Calu3 (cell line): ENCODE data around the gene PRR9. TPM values are rescaled to one million over a fixed set of nuclear protein-coding genes. Genes with fewer than 3 reads are reported as not detected.
"Not testable (repeated sequence)": the region's sequence is repeated elsewhere in the genome, so short reads cannot be mapped to it uniquely, and the experiment has no call there.

Experiments used
- BruUV-seq: library from RNA; stranded (reverse); fragments of 400-500 nt; replicated peaks from 2 replicates; lab custom pipeline; 2021; lab: Mats Ljungman, UMichigan
- CTCF ChIA-PET: fragments of 300-600 bp; sonication (Branson Sonifier 250); formaldehyde crosslinking; loops from one replicate; lab custom pipeline; 2022; ENCODE audit warnings: antibody characterized with exemption; lab: Charles Lee
- DNase-seq: peaks from one replicate; pipeline ENCODE4 v3.0.0; 2022
- H3K27ac Mint-ChIP-seq: one replicate; pipeline ENCODE4 v1.8.0; 2022; ENCODE audit warnings: mixed read lengths; ENCODE audit not compliant: unreplicated experiment
- H3K27me3 Mint-ChIP-seq: one replicate; pipeline ENCODE4 v1.8.0; 2022; ENCODE audit warnings: mixed read lengths; ENCODE audit not compliant: unreplicated experiment
- H3K36me3 Mint-ChIP-seq: one replicate; pipeline ENCODE4 v1.8.0; 2022; ENCODE audit warnings: mild to moderate bottlenecking, moderate library complexity, mixed read lengths; ENCODE audit not compliant: insufficient read depth, unreplicated experiment
- H3K4me1 Mint-ChIP-seq: one replicate; pipeline ENCODE4 v1.8.0; 2022; ENCODE audit warnings: mild to moderate bottlenecking, low read depth, mixed read lengths; ENCODE audit not compliant: unreplicated experiment
- H3K4me3 Mint-ChIP-seq: one replicate; pipeline ENCODE4 v1.8.0; 2022; ENCODE audit warnings: mild to moderate bottlenecking, low read depth, moderate library complexity, mixed read lengths; ENCODE audit not compliant: unreplicated experiment
- H3K9me3 Mint-ChIP-seq: one replicate; pipeline ENCODE4 v1.8.0; 2022; ENCODE audit warnings: low read depth, mixed read lengths; ENCODE audit not compliant: unreplicated experiment
- CTCF ChIP-seq: fragments of 200-600 bp; IDR thresholded peaks from one replicate; pipeline ENCODE4 v1.8.0; 2022; ENCODE audit warnings: antibody characterized with exemption; ENCODE audit not compliant: unreplicated experiment
- intact Hi-C: fragments of 100-400 bp; cut with micrococcal nuclease; formaldehyde crosslinking; loops from one replicate; pipeline ENCODE4 v1.10.0; 2022; ENCODE audit not compliant: unreplicated experiment
- total RNA-seq: library from RNA; stranded (reverse); gene quantifications from 2 replicates; pipeline ENCODE4 v1.2.3, GENCODE V29; 2022

PRR9 gene
- total RNA-seq, 1 experiment from 2014 or later, result not detected

GRCh38 chr1:153228491-153228890 lies 11.1 kb downstream of the PRR9 start:
- peaks cover 11% of the 10 kb centered on the region for H3K27me3 Mint-ChIP-seq
- H3K27ac Mint-ChIP-seq, result no peak overlapping the region
- intact Hi-C loops, result loop anchor here (5.0 to 10.0 kb wide), 3 partner anchors 49 to 576 kb away; no protein-coding TSS in a partner anchor
- no peaks in the 10 kb centered on the region for H3K36me3 Mint-ChIP-seq
- CTCF ChIA-PET, result interaction anchor here (0.9 kb wide), 1 partner anchor 11 kb away, joined by 3 read pairs; no protein-coding TSS in a partner anchor
- BruUV-seq, result no TSS peak
- no peak for TF ChIP-seq CTCF
- H3K9me3 Mint-ChIP-seq, result peaks cover 3% of the 10 kb centered on the region
- peaks cover 9% of the 10 kb centered on the region for H3K4me1 Mint-ChIP-seq
- no peak overlapping the region for H3K4me3 Mint-ChIP-seq
- DNase-seq, result no peak

GRCh38 chr1:153229076-153229829 lies 11.9 kb downstream of the PRR9 start:
- DNase-seq, result peak; percentile 56
- H3K27me3 Mint-ChIP-seq, H3K4me1 Mint-ChIP-seq, H3K36me3 Mint-ChIP-seq, H3K27ac Mint-ChIP-seq, H3K4me3 Mint-ChIP-seq, H3K9me3 Mint-ChIP-seq, BruUV-seq: not testable (repeated sequence)
- CTCF ChIA-PET, result interaction anchor here (0.9 kb wide), 1 partner anchor 10 kb away, joined by 3 read pairs; no protein-coding TSS in a partner anchor
- intact Hi-C loops, result loop anchor here (5.0 to 10.0 kb wide), 3 partner anchors 48 to 577 kb away; no protein-coding TSS in a partner anchor
- peak; percentile 43 for TF ChIP-seq CTCF

GRCh38 chr1:153231363-153231762 lies 14.0 kb downstream of the PRR9 start:
- DNase-seq, result no peak

GRCh38 chr1:153231785-153232184 lies 14.4 kb downstream of the PRR9 start:
- CTCF ChIA-PET, result no interaction called here
- intact Hi-C loops, result no loop called here
- TF ChIP-seq CTCF, result no peak
- Mint-ChIP-seq H3K4me1 (peaks cover 7% of the 10 kb centered on the region), H3K27ac (no peak overlapping the region), H3K9me3 (peaks cover 3% of the 10 kb centered on the region), H3K4me3 (no peak overlapping the region), H3K36me3 (no peaks in the 10 kb centered on the region), H3K27me3 (no peaks in the 10 kb centered on the region)
- no TSS peak for BruUV-seq
- DNase-seq, result no peak

More at GRCh38 chr1:153231363-153231762, 14.0 kb downstream of the PRR9 start:
- no TSS peak for BruUV-seq
- Mint-ChIP-seq H3K4me1 (peaks cover 7% of the 10 kb centered on the region), H3K4me3 (no peak overlapping the region), H3K27me3 (no peaks in the 10 kb centered on the region), H3K36me3 (no peaks in the 10 kb centered on the region), H3K9me3 (peaks cover 3% of the 10 kb centered on the region), H3K27ac (no peak overlapping the region)
- intact Hi-C loops, result no loop called here
- CTCF ChIA-PET, result interaction anchor here (0.9 to 1.0 kb wide), 2 partner anchors 23 to 58 kb away, joined by 3 read pairs; no protein-coding TSS in a partner anchor
- no peak for TF ChIP-seq CTCF
